DND-41 (cell line): ENCODE data around the gene DGKH.

ENCODE experiments used
- ATAC-seq: fragments of 200-7000 bp; cut with Tn5 transposase; 3 replicates; pipeline ENCODE4 v1.9.1; 2021; ENCODE audit warnings: low read depth; ENCODE audit not compliant: insufficient read depth
- DNase-seq: peaks from one replicate; pipeline ENCODE4 v3.0.0-alpha.2; 2020
- H2AFZ ChIP-seq: 2 replicates; pipeline ENCODE4 v1.6.0; 2012; ENCODE audit warnings: low read depth, low read length
- H3K27ac ChIP-seq: 2 replicates; pipeline ENCODE4 v1.5.1; 2012; ENCODE audit warnings: low read length, inconsistent platforms
- H3K27me3 ChIP-seq: fragments of 200-600 bp; sonication (generic); 2 replicates; pipeline ENCODE4 v1.6.0; 2012; ENCODE audit warnings: low read length, mild to moderate bottlenecking, inconsistent platforms; ENCODE audit not compliant: insufficient read depth, poor library complexity
- H3K36me3 ChIP-seq: 2 replicates; pipeline ENCODE4 v1.5.1; 2012; ENCODE audit warnings: low read length, inconsistent platforms; ENCODE audit not compliant: insufficient read depth
- H3K4me1 ChIP-seq: 2 replicates; pipeline ENCODE4 v1.5.1; 2012; ENCODE audit warnings: mild to moderate bottlenecking, low read length; ENCODE audit not compliant: insufficient read depth
- H3K4me2 ChIP-seq: 2 replicates; pipeline ENCODE4 v1.6.0; 2012; ENCODE audit warnings: mild to moderate bottlenecking, moderate library complexity, low read length, inconsistent platforms; ENCODE audit not compliant: insufficient read depth
- H3K4me3 ChIP-seq, 2 experiments: fragments of 200-600 bp in 1 of 2; shearing (Covaris generic) in 1 of 2; 2 replicates each; pipeline ENCODE4 v1.5.1; 2012 to 2016; ENCODE audit warnings: inconsistent platforms in 2 of 2, low read length in 2 of 2, mild to moderate bottlenecking in 2 of 2, low read depth in 1 of 2, moderate library complexity in 1 of 2
- H3K79me2 ChIP-seq: 2 replicates; pipeline ENCODE4 v1.6.0; 2012; ENCODE audit warnings: low read length, inconsistent platforms; ENCODE audit not compliant: insufficient read depth
- H3K9ac ChIP-seq: 2 replicates; pipeline ENCODE4 v1.6.0; 2012; ENCODE audit warnings: low read depth, mild to moderate bottlenecking, inconsistent platforms, low read length, moderate library complexity
- H3K9me3 ChIP-seq: 2 replicates; pipeline ENCODE4 v1.5.1; 2012; ENCODE audit warnings: low read length, moderate library complexity, mild to moderate bottlenecking, inconsistent platforms; ENCODE audit not compliant: insufficient read depth, severe bottlenecking
- H4K20me1 ChIP-seq: 2 replicates; pipeline ENCODE4 v1.6.0; 2012; ENCODE audit warnings: low read length; ENCODE audit not compliant: insufficient read depth
- EZH2 ChIP-seq: IDR thresholded peaks from 3 replicates; pipeline ENCODE4 v1.6.1; 2012; ENCODE audit warnings: borderline replicate concordance, low read depth, mild to moderate bottlenecking, moderate library complexity, low read length, inconsistent platforms; ENCODE audit not compliant: severe bottlenecking
- TF ChIP-seq, protein P1 (sequence below): IDR thresholded peaks from 2 replicates; pipeline ENCODE4 v1.5.1; 2012; ENCODE audit warnings: borderline replicate concordance, low read length, moderate library complexity, mild to moderate bottlenecking; ENCODE audit not compliant: poor library complexity, severe bottlenecking; ENCODE audit errors: extremely low read depth

The DGKH gene

DNA sequence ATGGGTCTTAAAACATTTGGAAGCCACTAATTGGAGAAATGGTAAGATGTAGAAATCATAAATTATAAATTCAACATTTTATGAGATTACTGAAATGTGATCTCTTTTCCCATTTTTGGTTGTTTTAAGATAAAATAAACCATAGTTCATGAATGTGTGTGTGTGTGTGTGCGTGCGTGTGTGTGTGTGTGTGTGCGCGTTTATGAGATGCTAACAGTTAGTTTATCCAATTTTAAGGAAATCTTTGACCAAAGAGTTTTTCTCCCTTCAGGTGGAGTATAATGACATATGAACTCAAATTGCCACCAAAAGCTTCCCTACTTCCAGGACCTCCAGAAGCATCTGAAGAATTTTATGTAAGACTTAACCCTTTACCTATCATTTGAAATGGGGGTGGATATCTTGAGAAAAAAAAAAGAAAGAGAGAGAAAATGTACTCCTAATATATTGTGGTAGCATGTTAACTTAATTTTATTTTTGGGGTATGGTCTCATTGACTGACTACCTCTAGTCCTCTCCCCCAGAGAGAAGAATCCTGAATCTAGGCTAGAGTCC is 125.4 kb downstream of the DGKH start:
- Histone ChIP-seq H3K9ac (no peak overlapping the region), H3K36me3 (peaks cover 8% of the 10 kb centered on the region; the same call in 1 of the 2 replicates), H4K20me1 (no peaks in the 10 kb centered on the region), H3K27me3 (no peaks in the 10 kb centered on the region), H3K27ac (no peak overlapping the region), H2AFZ (no peak overlapping the region), H3K4me1 (peaks cover 13% of the 10 kb centered on the region), H3K4me2 (no peak overlapping the region), H3K4me3 (no peak overlapping the region), H3K79me2 (no peaks in the 10 kb centered on the region), H3K9me3 (no peaks in the 10 kb centered on the region)
- ATAC-seq (no peak), DNase-seq (no peak)
- no peak for TF ChIP-seq EZH2
- TF ChIP-seq, protein P1, sequence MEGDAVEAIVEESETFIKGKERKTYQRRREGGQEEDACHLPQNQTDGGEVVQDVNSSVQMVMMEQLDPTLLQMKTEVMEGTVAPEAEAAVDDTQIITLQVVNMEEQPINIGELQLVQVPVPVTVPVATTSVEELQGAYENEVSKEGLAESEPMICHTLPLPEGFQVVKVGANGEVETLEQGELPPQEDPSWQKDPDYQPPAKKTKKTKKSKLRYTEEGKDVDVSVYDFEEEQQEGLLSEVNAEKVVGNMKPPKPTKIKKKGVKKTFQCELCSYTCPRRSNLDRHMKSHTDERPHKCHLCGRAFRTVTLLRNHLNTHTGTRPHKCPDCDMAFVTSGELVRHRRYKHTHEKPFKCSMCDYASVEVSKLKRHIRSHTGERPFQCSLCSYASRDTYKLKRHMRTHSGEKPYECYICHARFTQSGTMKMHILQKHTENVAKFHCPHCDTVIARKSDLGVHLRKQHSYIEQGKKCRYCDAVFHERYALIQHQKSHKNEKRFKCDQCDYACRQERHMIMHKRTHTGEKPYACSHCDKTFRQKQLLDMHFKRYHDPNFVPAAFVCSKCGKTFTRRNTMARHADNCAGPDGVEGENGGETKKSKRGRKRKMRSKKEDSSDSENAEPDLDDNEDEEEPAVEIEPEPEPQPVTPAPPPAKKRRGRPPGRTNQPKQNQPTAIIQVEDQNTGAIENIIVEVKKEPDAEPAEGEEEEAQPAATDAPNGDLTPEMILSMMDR, result no peak

DNA sequence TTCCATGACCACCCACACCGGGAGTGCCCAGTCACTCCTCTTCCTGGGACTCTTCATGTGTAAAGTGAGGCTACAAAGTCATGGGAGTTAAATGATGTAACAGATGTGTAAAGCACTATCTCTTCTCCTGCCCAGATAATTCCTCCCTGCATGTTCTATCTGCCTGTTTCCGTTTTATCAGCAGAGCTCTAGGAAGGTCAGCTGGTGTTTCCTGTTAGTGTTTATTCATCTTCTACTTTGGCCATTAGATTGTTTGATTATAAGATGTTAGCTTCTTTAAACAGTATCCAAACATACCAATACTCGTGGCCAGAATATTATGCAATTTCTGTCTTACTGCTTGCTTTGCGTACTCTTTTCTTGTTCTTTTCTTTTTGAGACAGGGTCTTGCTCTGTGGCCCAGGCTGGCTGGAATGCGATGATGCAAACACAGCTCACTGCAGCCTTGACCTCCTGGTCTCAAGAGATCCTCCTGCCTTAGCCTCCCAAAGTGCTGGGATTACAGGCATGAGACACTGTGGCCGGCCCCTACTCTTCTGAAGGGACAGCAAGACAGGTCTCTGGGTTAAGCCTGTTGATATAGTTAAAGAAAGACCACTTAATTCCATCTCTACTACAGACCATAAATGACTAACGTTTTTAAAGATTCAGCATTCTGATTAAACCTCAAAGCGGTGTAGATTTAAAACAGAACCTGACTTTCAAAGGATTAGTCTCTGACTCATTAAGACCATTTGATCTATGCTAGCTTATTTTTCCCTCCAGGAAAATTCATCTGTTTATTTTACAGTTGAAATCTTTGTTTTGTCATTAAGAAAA is 126.1 kb downstream of the DGKH start:
- Histone ChIP-seq H3K27me3 (no peaks in the 10 kb centered on the region), H2AFZ (no peak overlapping the region), H3K9ac (no peak overlapping the region), H3K4me1 (peaks cover 13% of the 10 kb centered on the region), H3K79me2 (no peaks in the 10 kb centered on the region), H3K27ac (no peak overlapping the region), H3K36me3 (peaks cover 9% of the 10 kb centered on the region; the same call in 1 of the 2 replicates), H4K20me1 (no peaks in the 10 kb centered on the region), H3K4me2 (no peak overlapping the region), H3K9me3 (no peaks in the 10 kb centered on the region), H3K4me3 (no peak overlapping the region)
- ATAC-seq (no peak), DNase-seq (no peak)
- no peak for TF ChIP-seq EZH2
- TF ChIP-seq, protein P1, result no peak

DNA sequence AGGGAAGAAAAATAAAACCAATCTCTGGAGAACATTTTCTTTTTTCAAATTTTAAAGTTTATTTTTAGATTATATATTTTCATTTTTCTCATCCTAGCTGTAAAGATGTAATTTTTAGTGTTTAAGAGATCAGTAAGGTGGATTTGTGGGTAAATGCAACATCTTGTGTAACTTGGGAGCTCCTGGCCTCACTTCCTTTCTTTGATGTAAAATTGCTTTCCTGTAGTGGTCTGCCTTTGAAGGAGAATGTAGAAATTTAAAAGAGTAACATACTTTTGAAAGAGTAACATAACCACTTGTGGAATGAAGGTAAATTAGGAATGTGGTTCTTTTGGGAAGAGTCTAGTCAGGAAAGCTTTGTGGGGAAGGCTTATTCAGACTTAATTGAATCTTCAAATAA is 127.8 kb downstream of the DGKH start:
- Histone ChIP-seq H3K9me3 (no peaks in the 10 kb centered on the region), H4K20me1 (no peaks in the 10 kb centered on the region), H3K9ac (no peak overlapping the region), H3K27ac (no peak overlapping the region), H3K4me2 (no peak overlapping the region), H2AFZ (no peak overlapping the region), H3K4me3 (no peak overlapping the region), H3K79me2 (no peaks in the 10 kb centered on the region), H3K36me3 (peaks cover 9% of the 10 kb centered on the region; the same call in 1 of the 2 replicates), H3K4me1 (peaks cover 13% of the 10 kb centered on the region), H3K27me3 (no peaks in the 10 kb centered on the region)
- ATAC-seq (peak; percentile 91), DNase-seq (peak; percentile 20)
- TF ChIP-seq, protein P1, result no peak
- TF ChIP-seq EZH2, result no peak
